GM12878 (cell line): ENCODE results near the gene NHERF1. TPM values are rescaled to one million over a fixed set of nuclear protein-coding genes. Genes with fewer than 3 reads are reported as not detected.

Experiments used
- ATAC-seq: fragments of 200-7000 bp; cut with Tn5 transposase; 3 replicates; pipeline ENCODE4 v1.9.1; 2020; ENCODE audit warnings: mild to moderate bottlenecking, moderate library complexity
- BruUV-seq: library from RNA; stranded (reverse); fragments of 400-500 nt; replicated peaks from 2 replicates; lab custom pipeline; 2021; lab: Mats Ljungman, UMichigan
- CTCF ChIA-PET: fragments of 300-600 bp; sonication (Branson Sonifier 250); formaldehyde crosslinking; extraction: SDS; loops from one replicate; lab custom pipeline; 2021; ENCODE audit warnings: inconsistent platforms; lab: Yijun Ruan, JAX
- POLR2A ChIA-PET: fragments of 350-600 bp; formaldehyde crosslinking; extraction: SDS; loops from one replicate; lab custom pipeline; 2021; ENCODE audit warnings: inconsistent platforms; lab: Charles Lee
- RAD21 ChIA-PET: fragments of 300-600 bp; sonication (Branson Sonifier 250); formaldehyde crosslinking; loops from one replicate; lab custom pipeline; 2023; ENCODE audit warnings: antibody characterized with exemption; ENCODE audit not compliant: unreplicated experiment; lab: Charles Lee
- SMC1A ChIA-PET: fragments of 300-600 bp; sonication (Branson Sonifier 250); formaldehyde crosslinking; loops from one replicate; lab custom pipeline; 2023; ENCODE audit not compliant: unreplicated experiment, uncharacterized antibody; lab: Charles Lee
- DNase-seq: peaks from one replicate; pipeline ENCODE4 v3.0.0-alpha.2; 2011; ENCODE audit warnings: low read depth, low spot score
- FAIRE-seq: peaks from 3 replicates; lab custom pipeline; 2011; peaks lifted over from hg19 to GRCh38; lab: Jason Lieb, UNC
- H2AFZ ChIP-seq: 2 replicates; pipeline ENCODE4 v1.6.0; 2011; ENCODE audit warnings: low read depth, low read length, control low read depth; ENCODE audit not compliant: control insufficient read depth
- H3K27ac ChIP-seq: 2 replicates; pipeline ENCODE4 v1.5.1; 2011; ENCODE audit warnings: control low read depth; ENCODE audit not compliant: control insufficient read depth, insufficient read depth
- H3K27me3 ChIP-seq, 2 experiments: replicated peaks in 1 of 2; 2 replicates each; pipeline versions ENCODE4 v1.6.0 to v1.6.1; 2011; ENCODE audit warnings: low read length in 1 of 2; ENCODE audit not compliant: control insufficient read depth in 2 of 2, insufficient read depth in 2 of 2
- H3K36me3 ChIP-seq, 2 experiments: 2 replicates each; pipeline ENCODE4 v1.5.1; 2011; ENCODE audit warnings: low read length in 1 of 2; ENCODE audit not compliant: control insufficient read depth in 2 of 2, insufficient read depth in 2 of 2
- H3K4me1 ChIP-seq: 2 replicates; pipeline ENCODE4 v1.6.1; 2011; ENCODE audit warnings: mild to moderate bottlenecking, low read length, moderate library complexity, mixed read lengths; ENCODE audit not compliant: control insufficient read depth, insufficient read depth
- H3K4me2 ChIP-seq: 2 replicates; pipeline ENCODE4 v1.6.0; 2011; ENCODE audit warnings: control low read depth; ENCODE audit not compliant: control insufficient read depth, insufficient read depth
- H3K4me3 ChIP-seq: fragments of 200-600 bp; sonication (generic); 2 replicates; pipeline ENCODE4 v1.5.1; 2016
- H3K79me2 ChIP-seq: 2 replicates; pipeline ENCODE4 v1.6.0; 2011; ENCODE audit warnings: low read length; ENCODE audit not compliant: control insufficient read depth, insufficient read depth
- H3K9ac ChIP-seq: 2 replicates; pipeline ENCODE4 v1.8.0; 2011; ENCODE audit warnings: low read length, control low read depth, mixed read lengths; ENCODE audit not compliant: control insufficient read depth, insufficient read depth
- H3K9me3 ChIP-seq: replicated peaks from 3 replicates; pipeline ENCODE4 v1.5.1; 2011; ENCODE audit warnings: mild to moderate bottlenecking, low read length; ENCODE audit not compliant: control insufficient read depth, insufficient read depth
- H4K20me1 ChIP-seq: 2 replicates; pipeline ENCODE4 v1.6.0; 2011; ENCODE audit not compliant: control insufficient read depth, insufficient read depth
- ASH2L ChIP-seq: fragments of 300-600, 200-600 bp; sonication (generic); IDR thresholded peaks from 2 replicates; pipeline ENCODE4 v1.6.1; 2017; ENCODE audit warnings: low read depth, mild to moderate bottlenecking, borderline replicate concordance
- BCLAF1 ChIP-seq: fragments of 450-650 bp; IDR thresholded peaks from 2 replicates; pipeline ENCODE4 v1.6.1; 2017; ENCODE audit warnings: antibody characterized with exemption, mild to moderate bottlenecking, moderate library complexity
- FOS ChIP-seq: IDR thresholded peaks from 3 replicates; pipeline ENCODE4 v1.6.1; 2011; ENCODE audit warnings: borderline replicate concordance; ENCODE audit not compliant: insufficient read length; ENCODE audit errors: extremely low read depth
- MTA3 ChIP-seq: IDR thresholded peaks from 2 replicates; pipeline ENCODE4 v1.6.1; 2012; ENCODE audit warnings: low read length, inconsistent platforms, borderline replicate concordance
- NR2C2 ChIP-seq: IDR thresholded peaks from 2 replicates; pipeline ENCODE4 v1.6.1; 2011; ENCODE audit warnings: borderline replicate concordance, low read depth; ENCODE audit not compliant: control insufficient read depth, insufficient read length
- NR2F1 ChIP-seq: fragments of 450-650 bp; conservative IDR thresholded peaks from 2 replicates; pipeline ENCODE4 v1.6.1; 2017; ENCODE audit warnings: mild to moderate bottlenecking
- RUNX3 ChIP-seq: IDR thresholded peaks from 2 replicates; pipeline ENCODE4 v1.6.1; 2012; ENCODE audit warnings: low read length, inconsistent platforms
- SPI1 ChIP-seq: IDR thresholded peaks from 2 replicates; pipeline ENCODE4 v1.6.1; 2011; ENCODE audit warnings: low read depth, mild to moderate bottlenecking, low read length, moderate library complexity, borderline replicate concordance; ENCODE audit not compliant: insufficient read depth
- SREBF2 ChIP-seq: IDR thresholded peaks from 2 replicates; pipeline ENCODE4 v1.6.1; 2012; ENCODE audit warnings: mild to moderate bottlenecking, low read length
- YBX1 ChIP-seq: fragments of 450-650 bp; IDR thresholded peaks from 2 replicates; pipeline ENCODE4 v1.6.1; 2016; ENCODE audit warnings: antibody characterized with exemption
- ZZZ3 ChIP-seq: IDR thresholded peaks from 2 replicates; pipeline ENCODE4 v1.6.1; 2011; ENCODE audit warnings: low read depth; ENCODE audit not compliant: control insufficient read depth, insufficient read length
- WGBS: methylation state at CpG from one replicate; pipeline ENCODE4 v1.1.6; 2016; ENCODE audit warnings: low lambda C conversion rate; ENCODE audit not compliant: insufficient replicate concordance, insufficient coverage; ENCODE audit errors: missing lambda C conversion rate; 5-methylcytosine and 5-hydroxymethylcytosine counted together
- in situ Hi-C: fragments of 300-500 bp; cut with MboI; formaldehyde crosslinking; loops from 9 replicates; pipeline ENCODE4 v1.14.3; 2018; ENCODE audit warnings: mixed read lengths
- intact Hi-C: fragments of 100-400 bp; cut with micrococcal nuclease; formaldehyde crosslinking; loops from one replicate; pipeline ENCODE4 v1.14.2; 2022; ENCODE audit not compliant: unreplicated experiment
- polyA plus RNA-seq, 11 experiments: library from polyadenylated mRNA; depleted of rRNA in 4 of 11; unstranded in 6 of 11; stranded (reverse) in 5 of 11; fragments of >200 nt; fragmentation: Nextera tagmentation in 4 of 11; fragmentation: Illumina TruSeq in 1 of 11; extraction: Ambion mirVana in 4 of 11; extraction: Trizol in 1 of 11; gene quantifications; 1 replicate in 1 of 11; 2 replicates in 10 of 11; pipeline versions ENCODE4 v1.2.1 to v1.2.3, GENCODE V29; 2011 to 2016; ENCODE audit warnings: inconsistent platforms in 2 of 11, missing spikeins in 2 of 11, low read depth in 1 of 11
- total RNA-seq, 4 experiments: library from RNA; depleted of rRNA in 3 of 4; stranded (reverse); fragments of >200 nt in 3 of 4; fragmentation: Illumina TruSeq in 1 of 4; extraction: Trizol in 1 of 4; gene quantifications; 2 replicates each; pipeline versions ENCODE4 v1.2.1 to v1.2.3, GENCODE V29; 2013 to 2021
- TF ChIP-seq, protein P1 (sequence below): IDR thresholded peaks from 2 replicates; pipeline ENCODE4 v1.6.1; 2012; ENCODE audit warnings: mild to moderate bottlenecking, low read depth, low read length

NHERF1 gene
- total and polyA plus RNA-seq, 10 of the 15 experiments (the other 5 are each of a cell fraction or from before 2014, with no cell fraction given): 13.4 to 61.6 (median 39.0) TPM

- TF ChIP-seq ASH2L: no peak
- TF ChIP-seq MTA3: no peak
- TF ChIP-seq YBX1: no peak
- TF ChIP-seq NR2F1: no peak
- no peak for TF ChIP-seq FOS
- TF ChIP-seq ZZZ3: no peak
- TF ChIP-seq, all 136 proteins: peak for 0
Observed at GRCh38 chr17:74712301-74712700, 36.1 kb upstream of the NHERF1 start (continued).

GRCh38 chr17:74712756-74713155 is 35.7 kb upstream of the NHERF1 start, which contains the start of gene CD300LF:
CD300LF (minus strand) TSS chr17:74712923; CDS start chr17:74712866, 57 bp downstream.
- ChIA-PET CTCF (interaction anchor here (1.5 kb wide), 1 partner anchor 56 kb away, joined by 5 read pairs; no protein-coding TSS in a partner anchor), RAD21 (no interaction called here), POLR2A (no interaction called here), SMC1A (no interaction called here)
- no peak within 1 kb of the TSS for H3K4me2 ChIP-seq
- no peaks in the 10 kb centered on the region for H3K9me3 ChIP-seq
- no peak within 1 kb of the TSS for H3K4me3 ChIP-seq
- ATAC-seq: no peak
- intact Hi-C loops: no loop called here
- peaks cover 3% of the 10 kb centered on the region for H3K4me1 ChIP-seq
- TF ChIP-seq NR2C2: no peak
- no peak for TF ChIP-seq BCLAF1
- TF ChIP-seq, protein P1, sequence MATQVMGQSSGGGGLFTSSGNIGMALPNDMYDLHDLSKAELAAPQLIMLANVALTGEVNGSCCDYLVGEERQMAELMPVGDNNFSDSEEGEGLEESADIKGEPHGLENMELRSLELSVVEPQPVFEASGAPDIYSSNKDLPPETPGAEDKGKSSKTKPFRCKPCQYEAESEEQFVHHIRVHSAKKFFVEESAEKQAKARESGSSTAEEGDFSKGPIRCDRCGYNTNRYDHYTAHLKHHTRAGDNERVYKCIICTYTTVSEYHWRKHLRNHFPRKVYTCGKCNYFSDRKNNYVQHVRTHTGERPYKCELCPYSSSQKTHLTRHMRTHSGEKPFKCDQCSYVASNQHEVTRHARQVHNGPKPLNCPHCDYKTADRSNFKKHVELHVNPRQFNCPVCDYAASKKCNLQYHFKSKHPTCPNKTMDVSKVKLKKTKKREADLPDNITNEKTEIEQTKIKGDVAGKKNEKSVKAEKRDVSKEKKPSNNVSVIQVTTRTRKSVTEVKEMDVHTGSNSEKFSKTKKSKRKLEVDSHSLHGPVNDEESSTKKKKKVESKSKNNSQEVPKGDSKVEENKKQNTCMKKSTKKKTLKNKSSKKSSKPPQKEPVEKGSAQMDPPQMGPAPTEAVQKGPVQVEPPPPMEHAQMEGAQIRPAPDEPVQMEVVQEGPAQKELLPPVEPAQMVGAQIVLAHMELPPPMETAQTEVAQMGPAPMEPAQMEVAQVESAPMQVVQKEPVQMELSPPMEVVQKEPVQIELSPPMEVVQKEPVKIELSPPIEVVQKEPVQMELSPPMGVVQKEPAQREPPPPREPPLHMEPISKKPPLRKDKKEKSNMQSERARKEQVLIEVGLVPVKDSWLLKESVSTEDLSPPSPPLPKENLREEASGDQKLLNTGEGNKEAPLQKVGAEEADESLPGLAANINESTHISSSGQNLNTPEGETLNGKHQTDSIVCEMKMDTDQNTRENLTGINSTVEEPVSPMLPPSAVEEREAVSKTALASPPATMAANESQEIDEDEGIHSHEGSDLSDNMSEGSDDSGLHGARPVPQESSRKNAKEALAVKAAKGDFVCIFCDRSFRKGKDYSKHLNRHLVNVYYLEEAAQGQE: no peak
- TF ChIP-seq ZZZ3: no peak
- TF ChIP-seq SPI1: no peak
- no peak for TF ChIP-seq SREBF2
- no peak for TF ChIP-seq RUNX3
- in situ Hi-C loops: no loop called here
- no peak within 1 kb of the TSS for H3K27ac ChIP-seq
- FAIRE-seq: no peak
- 27% methylated on average over 8 of the region's 8 CpGs for WGBS
- no peak for DNase-seq
- peaks cover 2 to 3% of the 10 kb centered on the region in 2 experiments; a peak in 1 of 4 replicates for H3K27me3 ChIP-seq
- no peak within 1 kb of the TSS for H3K9ac ChIP-seq
- H2AFZ ChIP-seq: no peak within 1 kb of the TSS
- no TSS peak for BruUV-seq
- no peaks in the 10 kb centered on the region for H4K20me1 ChIP-seq
- H3K79me2 ChIP-seq: no peaks in the 10 kb centered on the region
- no peaks in the 10 kb centered on the region for H3K36me3 ChIP-seq
